Measurements from ENCODE around the gene GPC6. TPM values are rescaled to one million over a fixed set of nuclear protein-coding genes. Genes with fewer than 3 reads are reported as not detected.

The GPC6 gene
- polyA plus RNA-seq, 1 donor (not counting 4 experiments of a cell fraction or from before 2014, with no cell fraction given) = 0.42 TPM

DNA sequence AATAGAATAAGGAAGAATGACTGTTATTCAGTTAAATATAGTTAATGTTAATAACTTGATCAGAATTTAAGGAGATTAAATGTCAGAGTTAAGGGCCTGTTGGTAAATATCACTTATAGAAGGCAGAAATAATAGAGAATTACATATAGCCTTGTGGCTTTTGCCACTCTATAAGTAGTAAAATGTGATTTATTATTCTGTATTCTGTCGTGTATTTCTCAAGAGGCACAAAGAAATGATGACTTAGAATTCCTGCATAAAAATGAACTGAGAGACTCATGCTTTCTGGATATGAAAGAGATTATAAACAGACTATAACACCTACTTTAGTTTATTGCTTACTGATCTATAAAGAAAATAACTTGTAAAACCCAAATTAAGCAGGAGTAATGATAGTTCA is 40.1 kb downstream of the GPC6 start:
- H3K79me2 ChIP-seq (ENCODE audit: control insufficient read depth, insufficient read depth, low read length) = no peaks in the 10 kb centered on the region
- no peak overlapping the region for H3K4me3 ChIP-seq (ENCODE audit: control insufficient read depth in 2 of 3, extremely low read depth in 1 of 3, insufficient read depth in 2 of 3, low read depth in 1 of 3, low read length in 3 of 3)
- TF ChIP-seq, protein P1, sequence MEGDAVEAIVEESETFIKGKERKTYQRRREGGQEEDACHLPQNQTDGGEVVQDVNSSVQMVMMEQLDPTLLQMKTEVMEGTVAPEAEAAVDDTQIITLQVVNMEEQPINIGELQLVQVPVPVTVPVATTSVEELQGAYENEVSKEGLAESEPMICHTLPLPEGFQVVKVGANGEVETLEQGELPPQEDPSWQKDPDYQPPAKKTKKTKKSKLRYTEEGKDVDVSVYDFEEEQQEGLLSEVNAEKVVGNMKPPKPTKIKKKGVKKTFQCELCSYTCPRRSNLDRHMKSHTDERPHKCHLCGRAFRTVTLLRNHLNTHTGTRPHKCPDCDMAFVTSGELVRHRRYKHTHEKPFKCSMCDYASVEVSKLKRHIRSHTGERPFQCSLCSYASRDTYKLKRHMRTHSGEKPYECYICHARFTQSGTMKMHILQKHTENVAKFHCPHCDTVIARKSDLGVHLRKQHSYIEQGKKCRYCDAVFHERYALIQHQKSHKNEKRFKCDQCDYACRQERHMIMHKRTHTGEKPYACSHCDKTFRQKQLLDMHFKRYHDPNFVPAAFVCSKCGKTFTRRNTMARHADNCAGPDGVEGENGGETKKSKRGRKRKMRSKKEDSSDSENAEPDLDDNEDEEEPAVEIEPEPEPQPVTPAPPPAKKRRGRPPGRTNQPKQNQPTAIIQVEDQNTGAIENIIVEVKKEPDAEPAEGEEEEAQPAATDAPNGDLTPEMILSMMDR (optimal IDR thresholded peaks at IDR 0.05 in 1 of 3, IDR thresholded peaks at IDR 0.05 in 1 of 3, conservative IDR thresholded peaks at IDR 0.05 in 1 of 3; ENCODE audit: extremely low read depth in 1 of 3, insufficient read depth in 2 of 3, low read length in 3 of 3) = no peak
- no peak for TF ChIP-seq EZH2 (IDR thresholded peaks at IDR 0.05; ENCODE audit: low read length)
- no peak overlapping the region for H3K27ac ChIP-seq (ENCODE audit: control insufficient read depth, insufficient read depth, low read length)
- no peaks in the 10 kb centered on the region for H3K36me3 ChIP-seq (ENCODE audit: control insufficient read depth in 2 of 2, extremely low read depth in 1 of 2, insufficient read depth in 2 of 2, low read length in 2 of 2)
- no peak overlapping the region for H2AFZ ChIP-seq (ENCODE audit: control insufficient read depth, low read length)
- dilution Hi-C loops (cut with MboI; ENCODE audit: extremely low pct_ligation_motif_present, low sequenced_read_pairs) = no loop called here
- no peaks in the 10 kb centered on the region for H3K9me3 ChIP-seq (ENCODE audit: control insufficient read depth, low read depth, low read length)
- no peaks in the 10 kb centered on the region for H4K20me1 ChIP-seq (ENCODE audit: control insufficient read depth, extremely low read depth, insufficient read depth, low read length)
- FAIRE-seq (no peak), DNase-seq (ENCODE audit: low read depth, low spot score) (no peak)
- no peaks in the 10 kb centered on the region for H3K9me1 ChIP-seq (ENCODE audit: control insufficient read depth, extremely low read depth, insufficient read depth, low read length)
- H3K9ac ChIP-seq (ENCODE audit: control insufficient read depth, extremely low read depth, insufficient read depth, low read length) = no peak overlapping the region
- no peak overlapping the region for H3K4me2 ChIP-seq (ENCODE audit: control insufficient read depth, extremely low read depth, insufficient read depth, low read depth, low read length)
- H3K27me3 ChIP-seq (ENCODE audit: control insufficient read depth, extremely low read depth, insufficient read depth, low read length) = no peaks in the 10 kb centered on the region
- peaks cover 10% of the 10 kb centered on the region for H3K4me1 ChIP-seq (ENCODE audit: control insufficient read depth, extremely low read depth, insufficient read depth, low read length)

DNA sequence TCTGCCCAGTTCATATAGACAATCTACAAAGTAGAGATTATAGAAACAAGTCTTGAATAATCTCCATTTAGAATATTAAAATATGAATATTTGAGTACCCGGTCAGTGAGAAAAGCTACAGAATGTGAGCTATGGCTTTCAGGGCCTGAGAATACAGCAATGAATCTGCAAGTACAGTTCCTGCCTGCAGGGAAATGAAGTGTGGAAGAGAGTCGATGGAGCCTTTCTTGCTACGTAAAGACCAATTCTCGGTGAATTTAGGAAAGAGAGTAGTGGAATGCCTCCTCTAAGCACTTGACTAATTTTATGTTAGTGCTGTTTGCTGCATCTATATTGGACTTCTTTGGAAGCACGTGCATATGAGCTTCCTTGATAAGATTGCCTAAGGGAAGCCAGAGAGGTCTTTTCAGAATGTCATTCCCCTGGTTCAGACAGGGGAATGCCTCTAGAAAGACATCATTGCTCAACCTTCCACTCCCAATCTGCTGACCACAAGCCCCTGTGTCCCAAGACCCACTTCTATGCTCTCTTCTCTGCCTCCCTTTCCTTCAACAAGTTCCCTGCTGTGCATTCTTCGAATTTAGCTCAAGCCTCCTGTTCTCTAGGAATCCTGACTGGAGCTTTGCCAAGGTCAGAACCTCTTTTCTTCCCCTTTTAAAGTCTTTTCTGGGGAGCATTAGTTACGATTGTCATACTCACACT is 41.9 kb downstream of the GPC6 start:
- no peak overlapping the region for H3K4me2 ChIP-seq (ENCODE audit: control insufficient read depth, extremely low read depth, insufficient read depth, low read depth, low read length)
- H3K27me3 ChIP-seq (ENCODE audit: control insufficient read depth, extremely low read depth, insufficient read depth, low read length) = no peaks in the 10 kb centered on the region
- no peaks in the 10 kb centered on the region for H3K36me3 ChIP-seq (ENCODE audit: control insufficient read depth in 2 of 2, extremely low read depth in 1 of 2, insufficient read depth in 2 of 2, low read length in 2 of 2)
- H3K79me2 ChIP-seq (ENCODE audit: control insufficient read depth, insufficient read depth, low read length) = no peaks in the 10 kb centered on the region
- no peak overlapping the region for H3K4me3 ChIP-seq (ENCODE audit: control insufficient read depth in 2 of 3, extremely low read depth in 1 of 3, insufficient read depth in 2 of 3, low read depth in 1 of 3, low read length in 3 of 3)
- H3K9me3 ChIP-seq (ENCODE audit: control insufficient read depth, low read depth, low read length) = no peaks in the 10 kb centered on the region
- no peaks in the 10 kb centered on the region for H4K20me1 ChIP-seq (ENCODE audit: control insufficient read depth, extremely low read depth, insufficient read depth, low read length)
- no peaks in the 10 kb centered on the region for H3K9me1 ChIP-seq (ENCODE audit: control insufficient read depth, extremely low read depth, insufficient read depth, low read length)
- no peak for FAIRE-seq
- TF ChIP-seq EZH2 (IDR thresholded peaks at IDR 0.05; ENCODE audit: low read length) = no peak
- TF ChIP-seq, protein P1 (optimal IDR thresholded peaks at IDR 0.05 in 1 of 3, IDR thresholded peaks at IDR 0.05 in 1 of 3, conservative IDR thresholded peaks at IDR 0.05 in 1 of 3; ENCODE audit: extremely low read depth in 1 of 3, insufficient read depth in 2 of 3, low read length in 3 of 3) = no peak
- H2AFZ ChIP-seq (ENCODE audit: control insufficient read depth, low read length) = no peak overlapping the region
- H3K4me1 ChIP-seq (ENCODE audit: control insufficient read depth, extremely low read depth, insufficient read depth, low read length) = no peaks in the 10 kb centered on the region
- no peak overlapping the region for H3K27ac ChIP-seq (ENCODE audit: control insufficient read depth, insufficient read depth, low read length)
- dilution Hi-C loops (cut with MboI; ENCODE audit: extremely low pct_ligation_motif_present, low sequenced_read_pairs) = no loop called here
- no peak for DNase-seq (ENCODE audit: low read depth, low spot score)
- no peak overlapping the region for H3K9ac ChIP-seq (ENCODE audit: control insufficient read depth, extremely low read depth, insufficient read depth, low read length)

Measured in keratinocyte (primary cell).